G401.6 (cell line): Measurements from ENCODE around the gene MPPE1.
"Not testable (repeated sequence)": the region's sequence is repeated elsewhere in the genome, so short reads cannot be mapped to it uniquely, and the experiment has no call there.

Source experiments
- FAIRE-seq: peaks from 2 replicates; lab custom pipeline; 2012; peaks lifted over from hg19 to GRCh38; lab: Jason Lieb, UNC

MPPE1 gene

DNA sequence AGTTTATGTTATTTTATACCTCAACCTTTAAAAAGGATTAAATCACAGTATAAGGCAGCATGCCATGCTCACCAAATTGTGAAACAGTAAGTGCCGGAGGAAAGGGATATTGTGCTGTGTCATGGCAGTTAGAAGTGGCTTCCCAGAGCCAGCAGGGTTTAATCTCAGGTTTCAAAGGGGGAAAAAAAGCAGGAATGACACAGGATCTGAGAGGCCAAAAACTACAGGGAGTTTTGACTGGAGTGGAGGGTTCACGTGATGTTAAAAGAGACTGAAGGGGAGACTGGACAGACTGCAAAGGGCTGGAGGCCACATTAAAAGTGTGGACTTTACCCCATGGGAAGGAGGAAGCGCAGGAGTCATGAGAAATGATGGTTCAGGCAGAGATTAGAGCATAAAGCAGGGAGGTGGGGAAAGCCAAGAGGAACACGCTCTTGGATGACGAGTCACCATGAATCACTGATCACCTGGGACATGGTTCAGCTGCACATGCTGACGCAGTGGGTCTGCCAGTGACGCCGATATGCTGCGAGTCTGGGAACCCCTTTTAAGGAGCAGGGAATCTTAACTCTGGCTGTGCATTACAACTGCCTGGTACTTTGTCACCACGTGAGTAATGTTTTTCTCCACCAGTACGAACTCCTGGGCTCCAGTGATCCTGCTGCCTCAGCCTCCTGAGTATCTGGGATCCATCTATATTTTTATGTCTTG, 50.8 kb downstream of the MPPE1 start:
- peak; percentile 95 for FAIRE-seq

DNA sequence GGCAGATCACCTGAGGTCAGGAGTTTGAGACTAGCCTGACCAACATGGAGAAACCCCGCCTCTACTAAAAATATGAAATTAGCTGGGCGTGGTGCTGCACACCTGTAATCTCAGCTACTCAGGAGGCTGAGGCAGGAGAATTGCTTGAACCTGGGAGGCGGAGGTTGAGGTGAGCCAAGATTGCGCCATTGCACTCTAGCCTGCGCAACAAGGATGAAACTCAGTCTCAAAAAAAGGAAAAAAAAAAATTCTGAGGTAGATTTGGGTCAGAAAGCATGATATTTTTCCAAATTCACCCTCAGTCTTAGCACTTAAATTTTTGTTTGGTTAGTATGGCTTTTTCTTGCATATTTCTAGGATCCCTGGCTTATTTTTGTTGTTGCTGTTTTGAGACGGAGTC, 53.6 kb downstream of the MPPE1 start:
- FAIRE-seq, result not testable (repeated sequence)

DNA sequence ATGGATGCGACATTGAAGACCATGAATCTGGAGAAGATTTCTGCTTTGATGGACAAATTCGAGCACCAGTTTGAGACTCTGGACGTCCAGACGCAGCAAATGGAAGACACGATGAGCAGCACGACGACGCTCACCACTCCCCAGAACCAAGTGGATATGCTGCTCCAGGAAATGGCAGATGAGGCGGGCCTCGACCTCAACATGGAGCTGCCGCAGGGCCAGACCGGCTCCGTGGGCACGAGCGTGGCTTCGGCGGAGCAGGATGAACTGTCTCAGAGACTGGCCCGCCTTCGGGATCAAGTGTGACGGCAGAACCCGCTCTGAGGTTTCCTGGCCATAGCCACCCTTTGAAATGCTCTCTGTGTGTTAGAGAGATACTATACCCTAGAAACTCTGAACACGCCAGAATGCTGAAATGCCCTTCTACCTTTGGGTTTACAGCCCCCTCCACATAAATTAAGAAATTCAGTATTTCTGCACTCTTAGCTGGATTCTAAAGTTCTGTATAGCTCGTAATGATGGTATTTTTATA, 56.2 kb downstream of the MPPE1 start:
- FAIRE-seq, result no peak

- peak; percentile 86 for FAIRE-seq
These were observed 56.8 kb downstream of the MPPE1 start, which contains the start of gene CHMP1B for GRCh38 chr18:11851146-11851805. Gene CHMP1B, plus strand, starts transcription at chr18:11851413. Its CDS starts 99 bp downstream, at chr18:11851512.

DNA sequence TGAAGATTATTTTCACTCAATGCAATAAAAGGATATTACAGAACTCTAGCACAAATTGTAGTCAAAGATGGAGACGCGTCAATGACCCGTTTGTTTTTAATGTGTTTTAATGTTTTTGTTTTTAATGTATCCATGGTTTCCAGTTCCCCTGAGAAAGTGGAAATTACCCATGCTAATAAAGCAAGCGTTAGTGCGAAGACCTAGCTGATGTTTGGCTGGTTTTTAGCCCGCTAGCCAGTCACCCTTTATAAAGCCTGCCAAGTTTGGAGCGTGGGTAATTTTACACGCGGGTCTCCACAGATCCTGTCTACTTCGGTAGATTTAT, 57.3 kb downstream of the MPPE1 start:
- no peak for FAIRE-seq

- FAIRE-seq, result no peak
These were observed 58.1 kb downstream of the MPPE1 start for GRCh38 chr18:11849841-11850634.

- no peak for FAIRE-seq
These were observed 58.8 kb downstream of the MPPE1 start for GRCh38 chr18:11849279-11849678.

DNA sequence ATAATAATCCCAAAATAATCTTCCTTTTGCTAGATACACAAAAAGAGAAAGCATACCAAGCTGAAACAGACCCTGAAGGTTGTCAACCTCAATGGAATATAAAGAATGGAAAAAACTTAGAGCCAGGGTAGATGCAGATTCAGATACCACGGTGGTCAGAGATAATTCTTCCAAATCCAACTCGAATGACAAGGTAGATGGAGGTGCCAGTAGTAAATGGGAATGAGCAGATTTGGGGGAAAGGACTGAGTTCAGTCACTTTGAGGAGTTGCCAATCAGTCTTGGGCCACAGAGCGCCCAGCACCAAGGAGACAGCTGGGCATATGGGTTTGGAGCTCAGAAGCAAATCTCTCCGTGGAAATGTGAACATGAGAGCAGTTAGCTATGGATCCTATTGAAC, 60.3 kb downstream of the MPPE1 start:
- no peak for FAIRE-seq

DNA sequence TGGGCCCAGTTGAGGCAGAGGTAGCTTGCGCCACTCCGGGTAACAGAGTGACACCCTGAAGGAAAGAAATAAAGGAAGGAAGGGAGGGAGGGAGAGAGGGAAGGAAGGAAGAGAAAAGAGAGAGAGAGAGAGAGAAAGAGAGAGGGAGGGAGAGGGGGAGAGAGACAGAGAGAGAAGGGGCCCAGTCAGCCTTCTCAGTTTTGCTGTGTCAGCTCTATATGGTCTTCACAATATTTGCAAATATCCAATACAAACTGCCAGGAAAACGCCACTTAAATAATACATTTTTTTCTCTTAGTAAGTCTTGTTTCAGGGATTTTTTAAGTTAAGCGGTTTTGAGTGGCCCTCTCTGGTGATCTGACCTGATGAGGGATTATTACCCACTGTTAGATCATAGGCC, 62.5 kb downstream of the MPPE1 start:
- FAIRE-seq, result no peak

GRCh38 chr18:11844436-11844835, 63.7 kb downstream of the MPPE1 start:
- no peak for FAIRE-seq

GRCh38 chr18:11842562-11842961, 65.6 kb downstream of the MPPE1 start:
- no peak for FAIRE-seq

- FAIRE-seq, result no peak
These were observed 67.6 kb downstream of the MPPE1 start for GRCh38 chr18:11840493-11840892.

DNA sequence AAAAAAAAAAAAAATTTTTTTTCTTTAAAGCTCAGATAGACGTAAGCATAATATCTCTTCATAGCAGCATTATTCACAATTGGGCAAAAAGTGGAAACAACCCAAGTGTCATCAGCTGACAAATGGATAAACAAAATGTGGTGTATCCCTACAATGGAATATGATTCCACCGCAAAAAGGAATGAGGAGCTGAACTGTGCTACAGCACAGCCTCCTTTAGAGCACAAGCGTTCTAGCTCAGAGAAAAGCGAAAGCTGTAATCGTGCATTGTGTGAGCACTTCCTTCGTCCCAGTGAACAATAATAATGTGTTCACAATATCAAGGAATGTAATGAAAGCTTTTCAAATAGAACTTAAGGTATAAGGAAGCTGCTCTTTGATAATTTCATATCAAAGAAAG, 68.6 kb downstream of the MPPE1 start:
- FAIRE-seq, result no peak

GRCh38 chr18:11834772-11835171, 73.3 kb downstream of the MPPE1 start:
- FAIRE-seq, result no peak
